Mucosa of gallbladder (tissue), 1 donor: ENCODE data around the gene CBX2. TPM values are rescaled to one million over a fixed set of nuclear protein-coding genes. Genes with fewer than 3 reads are reported as not detected.

ENCODE experiments used
- DNase-seq: peaks from one replicate; pipeline ENCODE4 v3.0.0-alpha.2; 2020; ENCODE audit warnings: low spot score
- total RNA-seq: library from RNA; stranded (reverse); gene quantifications from one replicate; pipeline ENCODE4 v1.2.1, GENCODE V29; 2021
- donor health status: DM: no; HTN: no; CAD: no.

Gene CBX2
- total RNA-seq, result 1.2 TPM

DNA sequence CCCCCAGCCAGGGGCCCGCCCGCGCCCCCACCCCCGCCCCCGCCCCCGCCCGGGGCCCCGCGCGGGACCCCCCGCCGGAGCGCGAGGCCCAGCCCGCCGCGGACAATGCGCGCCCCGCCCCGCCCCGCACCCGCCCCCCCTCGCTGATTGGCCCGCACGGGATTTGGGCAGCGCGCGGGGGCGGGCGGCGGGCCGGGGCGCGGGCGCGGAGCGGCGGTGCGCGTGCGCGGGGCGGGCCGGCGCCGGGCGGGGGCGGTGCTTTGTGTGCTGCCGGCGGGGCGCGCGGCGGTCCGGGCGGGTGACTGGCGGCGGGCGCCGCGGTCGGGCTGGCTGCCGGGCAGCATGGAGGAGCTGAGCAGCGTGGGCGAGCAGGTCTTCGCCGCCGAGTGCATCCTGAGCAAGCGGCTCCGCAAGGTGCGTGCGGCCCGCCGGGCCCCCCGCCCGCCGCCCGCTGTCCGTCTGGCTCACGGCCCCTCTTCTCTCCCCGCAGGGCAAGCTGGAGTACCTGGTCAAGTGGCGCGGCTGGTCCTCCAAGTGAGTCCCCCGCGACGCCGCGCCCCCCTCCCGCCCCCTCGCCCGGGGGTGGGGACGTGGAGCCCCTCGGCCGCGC lies at the start of gene CBX2:
TSS of gene CBX2 (plus strand) at position 255 of the 610 bp plus-strand sequence. CDS start at position 343, 88 bp downstream.
- peak; percentile 69 for DNase-seq

- peak; percentile 93 for DNase-seq
These were observed 49.6 kb upstream of the CBX2 start for GRCh38 chr17:79728169-79728907.

- no peak for DNase-seq
These were observed 49.0 kb upstream of the CBX2 start for GRCh38 chr17:79728908-79729471.

DNA sequence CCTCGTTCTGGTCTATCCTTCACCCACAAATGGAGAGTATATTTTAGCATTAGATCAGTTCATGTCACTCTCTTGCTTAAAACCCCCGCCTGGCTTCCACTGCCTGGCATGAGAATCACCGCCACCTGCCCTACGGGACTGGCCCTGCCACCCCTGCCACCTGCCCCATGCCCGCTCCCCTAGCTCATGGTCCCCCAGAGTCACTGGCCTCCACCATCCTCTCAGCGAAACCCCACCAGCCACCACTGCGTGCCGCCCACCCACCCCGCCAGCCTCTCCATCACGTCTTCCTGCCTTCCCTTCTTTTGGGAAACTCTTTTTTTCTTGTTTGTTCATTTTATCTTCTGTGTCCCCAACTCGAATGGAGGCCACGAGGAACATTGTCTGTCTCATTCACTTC lies 48.2 kb upstream of the CBX2 start:
- DNase-seq, result no peak

DNA sequence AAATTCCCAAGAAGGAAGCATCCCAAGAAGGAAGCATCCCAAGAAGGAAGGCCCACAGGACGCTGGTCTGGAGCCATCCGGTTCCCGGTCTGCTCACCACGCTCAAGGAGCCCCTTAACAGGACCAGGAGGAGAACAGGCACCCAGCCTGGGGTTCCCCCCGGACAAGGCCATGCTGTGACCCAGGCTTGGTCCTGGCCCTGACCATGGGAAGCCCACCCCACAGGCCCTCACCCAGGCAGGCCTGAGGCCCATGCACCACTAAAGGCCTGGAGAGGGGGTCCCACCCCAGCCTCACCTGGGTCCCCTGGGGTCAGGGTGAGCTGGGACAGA lies 47.5 kb upstream of the CBX2 start:
- no peak for DNase-seq

DNA sequence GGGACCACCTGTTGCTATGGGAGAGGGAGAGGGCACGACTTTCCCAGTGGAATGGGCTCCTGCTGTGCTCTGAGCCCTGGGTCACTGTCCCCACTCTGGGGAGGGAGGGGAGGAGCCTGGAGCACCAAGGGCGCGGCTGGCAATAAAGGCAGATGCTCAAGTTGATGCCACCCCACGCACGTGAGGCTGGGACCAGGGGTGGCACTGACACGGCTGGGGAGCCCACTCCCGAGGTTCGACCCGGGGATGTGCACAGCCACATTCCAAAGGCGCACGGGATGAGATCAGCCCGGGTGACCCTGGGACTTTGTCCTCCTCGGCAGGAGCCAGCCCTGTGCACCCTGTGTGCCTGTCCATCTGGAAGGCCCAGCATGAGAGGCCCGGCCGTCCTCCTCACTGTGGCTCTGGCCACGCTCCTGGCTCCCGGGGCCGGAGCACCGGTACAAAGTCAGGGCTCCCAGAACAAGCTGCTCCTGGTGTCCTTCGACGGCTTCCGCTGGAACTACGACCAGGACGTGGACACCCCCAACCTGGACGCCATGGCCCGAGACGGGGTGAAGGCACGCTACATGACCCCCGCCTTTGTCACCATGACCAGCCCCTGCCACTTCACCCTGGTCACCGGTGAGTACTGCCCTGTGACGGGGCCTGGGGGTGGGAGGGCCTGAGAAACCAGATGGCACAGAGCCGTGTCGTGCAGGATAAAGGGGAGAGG lies 47.0 kb upstream of the CBX2 start, which contains the start of gene ENPP7:
TSS of gene ENPP7 (plus strand) at position 175 of the 715 bp plus-strand sequence. CDS start at position 372, 197 bp downstream.
- DNase-seq, result no peak

GRCh38 chr17:79732254-79732653 lies 45.7 kb upstream of the CBX2 start:
- DNase-seq, result no peak

GRCh38 chr17:79732804-79733691 lies 44.9 kb upstream of the CBX2 start:
- peak; percentile 48 for DNase-seq

DNA sequence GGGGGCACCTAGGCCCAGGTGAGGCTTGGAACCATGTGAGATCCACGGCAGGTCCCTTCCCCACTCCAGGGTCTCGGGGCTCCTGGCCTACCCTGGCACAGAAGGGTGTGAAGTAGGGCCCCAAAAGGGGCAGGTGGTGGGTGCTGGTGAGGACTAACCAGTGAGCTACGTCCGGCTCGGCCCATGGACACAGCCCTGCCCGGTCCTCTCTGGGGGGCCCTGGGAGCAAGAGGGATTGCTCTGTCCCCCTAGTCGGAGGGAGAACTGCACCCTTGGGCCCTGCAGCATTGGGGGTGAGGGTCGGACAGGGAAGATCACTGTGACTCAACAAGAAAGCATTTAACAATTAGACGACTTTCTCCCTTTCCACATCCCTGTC lies 44.3 kb upstream of the CBX2 start:
- DNase-seq, result no peak

DNA sequence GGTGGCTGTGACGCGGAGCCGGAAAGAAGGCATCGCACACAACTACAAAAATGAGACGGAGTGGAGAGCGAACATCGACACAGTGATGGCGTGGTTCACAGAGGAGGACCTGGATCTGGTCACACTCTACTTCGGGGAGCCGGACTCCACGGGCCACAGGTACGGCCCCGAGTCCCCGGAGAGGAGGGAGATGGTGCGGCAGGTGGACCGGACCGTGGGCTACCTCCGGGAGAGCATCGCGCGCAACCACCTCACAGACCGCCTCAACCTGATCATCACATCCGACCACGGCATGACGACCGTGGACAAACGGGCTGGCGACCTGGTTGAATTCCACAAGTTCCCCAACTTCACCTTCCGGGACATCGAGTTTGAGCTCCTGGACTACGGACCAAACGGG lies 42.9 kb upstream of the CBX2 start:
- no peak for DNase-seq

- no peak for DNase-seq
These were observed 40.7 kb upstream of the CBX2 start for GRCh38 chr17:79737046-79737921.

- DNase-seq, result no peak
These were observed 39.9 kb upstream of the CBX2 start for GRCh38 chr17:79737922-79738578.

DNA sequence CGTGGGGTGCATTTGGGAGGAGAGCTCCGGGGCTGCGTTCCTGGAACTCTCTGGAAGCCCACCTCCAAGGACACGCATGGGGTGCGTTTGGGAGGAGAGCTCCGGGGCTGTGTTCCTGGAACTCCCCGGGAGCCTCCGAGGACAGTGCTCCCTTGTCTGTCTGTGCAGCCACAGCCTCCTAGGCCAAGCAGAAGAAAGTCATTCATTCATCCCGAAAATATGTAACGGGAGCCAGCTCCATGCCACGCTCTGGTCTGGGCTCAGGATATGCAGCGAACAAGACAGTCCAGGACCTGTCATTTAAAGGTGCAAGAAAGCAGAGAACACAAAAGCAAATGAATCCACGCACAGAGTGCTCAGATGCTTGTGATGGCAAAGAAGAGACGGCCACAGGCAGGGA lies 39.3 kb upstream of the CBX2 start:
- no peak for DNase-seq

DNA sequence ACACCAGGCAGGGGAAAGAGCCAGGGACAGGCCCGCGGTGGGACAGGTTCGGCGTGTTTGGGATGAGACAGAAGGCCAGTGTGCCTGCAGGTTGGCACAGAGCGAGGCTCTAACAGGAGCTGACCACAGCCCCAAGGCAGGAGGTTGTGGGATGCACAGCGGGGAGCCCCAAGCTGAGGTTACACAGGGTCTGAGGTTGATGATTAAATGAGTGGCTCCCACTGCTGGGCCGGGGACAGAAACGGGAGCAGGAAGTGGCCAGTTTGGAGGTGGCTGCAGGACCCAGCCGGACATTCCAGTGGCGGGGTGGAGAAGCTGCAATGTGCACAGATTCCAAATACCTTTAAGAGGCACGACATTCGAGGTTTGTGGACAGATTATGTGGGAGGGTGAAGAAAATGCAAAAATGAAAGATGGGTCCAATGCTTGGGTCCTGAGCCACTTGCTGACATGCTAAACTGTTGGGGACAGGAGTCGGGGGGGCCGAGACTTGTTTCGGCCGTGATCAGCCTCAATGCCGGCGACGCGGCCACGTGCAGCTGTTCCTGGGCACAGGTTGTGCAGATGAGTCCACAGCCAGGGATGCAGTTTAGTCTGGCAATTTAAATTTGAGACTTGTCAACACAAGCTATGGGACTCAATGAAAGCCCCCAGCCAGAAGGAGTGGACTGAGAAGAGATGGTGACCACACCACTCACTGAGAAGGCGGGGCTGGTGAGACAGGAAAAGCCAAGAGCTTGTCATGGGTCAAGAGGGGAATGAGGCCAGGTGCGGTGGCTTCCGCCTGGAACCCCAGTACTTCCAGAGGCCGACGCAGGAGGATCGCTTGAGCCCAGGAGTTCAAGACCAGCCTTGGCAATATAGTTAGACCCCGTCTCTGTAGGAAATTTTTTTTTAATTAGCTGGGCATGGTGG lies 38.5 kb upstream of the CBX2 start:
- no peak for DNase-seq

- DNase-seq, result no peak
These were observed 37.5 kb upstream of the CBX2 start for GRCh38 chr17:79740413-79740812.

DNA sequence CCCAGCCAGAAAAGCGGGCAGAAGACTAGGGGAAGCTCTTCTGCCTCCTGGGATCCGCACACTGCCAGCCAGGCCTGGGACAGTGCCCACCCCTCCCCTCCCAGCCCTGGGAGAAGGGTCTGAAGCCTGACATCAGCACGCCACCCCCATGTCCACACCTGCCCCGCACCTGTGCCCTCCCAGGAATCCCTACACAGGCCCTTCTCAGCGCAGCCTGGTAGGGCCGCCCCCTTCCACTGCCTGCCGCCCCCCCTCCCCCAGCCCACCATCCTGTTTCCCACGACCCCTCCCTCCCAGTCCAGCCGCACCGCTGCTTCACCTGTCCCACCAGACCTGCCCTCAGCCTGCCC lies 36.6 kb upstream of the CBX2 start:
- DNase-seq, result no peak

DNA sequence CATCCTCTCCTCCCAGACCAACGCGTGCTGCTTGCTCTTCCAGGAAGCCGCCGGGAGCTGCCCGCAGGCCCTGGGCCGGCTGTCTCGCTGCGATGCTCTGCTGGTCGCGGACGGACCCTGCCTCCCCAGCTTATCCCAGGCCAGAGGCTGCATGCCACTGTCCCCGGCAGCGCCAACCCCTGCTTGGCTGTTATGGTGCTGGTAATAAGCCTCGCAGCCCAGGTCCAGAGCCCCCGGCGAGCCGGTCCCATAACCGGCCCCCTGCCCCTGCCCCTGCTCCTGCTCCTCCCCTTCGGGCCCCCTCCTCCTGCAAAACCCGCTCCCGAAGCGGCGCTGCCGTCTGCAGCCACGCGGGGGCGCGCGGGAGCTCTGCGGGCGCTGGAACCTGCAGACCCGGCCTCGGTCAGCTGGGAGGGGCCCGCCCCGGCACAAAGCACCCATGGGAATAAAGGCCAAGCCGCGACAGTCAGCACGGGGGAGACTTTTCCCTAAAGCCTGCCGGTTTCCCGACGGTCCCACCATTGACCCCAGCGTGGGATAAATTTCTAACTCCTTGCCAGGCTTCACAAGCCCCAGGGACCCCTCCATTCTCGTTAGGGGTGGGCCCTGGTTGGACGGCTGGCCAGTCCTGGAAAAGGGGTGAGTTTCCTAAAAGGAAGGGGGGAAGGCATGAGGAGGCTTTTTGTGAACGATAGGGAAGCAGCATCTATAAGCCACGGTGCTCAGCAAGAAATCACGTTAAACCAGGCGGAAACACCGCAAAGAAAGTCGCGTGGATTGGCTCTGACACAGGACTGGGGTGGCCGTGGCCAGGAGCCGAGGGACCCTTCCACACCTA lies 36.0 kb upstream of the CBX2 start:
- peak; percentile 70 for DNase-seq

DNA sequence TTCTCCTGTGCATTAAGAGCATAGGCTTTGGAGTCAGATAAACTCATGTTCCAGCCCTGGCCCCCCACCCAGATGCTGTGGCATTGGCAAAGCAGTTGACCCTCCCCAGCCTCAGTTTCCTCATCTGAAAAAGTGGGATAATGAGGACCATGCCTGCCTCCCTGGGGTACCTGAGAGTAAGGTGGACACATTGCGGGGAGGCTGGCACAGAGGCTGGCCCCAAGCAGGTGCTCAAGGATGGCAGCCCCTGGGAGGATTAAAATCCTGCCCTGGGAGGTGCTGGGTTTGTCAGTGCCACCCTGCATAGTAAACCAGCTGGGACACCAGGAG lies 35.4 kb upstream of the CBX2 start:
- no peak for DNase-seq
